OCI-LY7 (cell line): ENCODE measurements around the gene ALDH1B1. TPM values are rescaled to one million over a fixed set of nuclear protein-coding genes. Genes with fewer than 3 reads are reported as not detected.

Experiments used
- BruUV-seq: library from RNA; stranded (reverse); fragments of 400-500 nt; replicated peaks from 2 replicates; lab custom pipeline; 2021; lab: Mats Ljungman, UMichigan
- CTCF ChIA-PET: fragments of 300-600 bp; sonication (Branson Sonifier 250); formaldehyde crosslinking; loops from one replicate; lab custom pipeline; 2022; ENCODE audit warnings: antibody characterized with exemption; ENCODE audit not compliant: unreplicated experiment; lab: Charles Lee
- POLR2A ChIA-PET: fragments of 300-600 bp; sonication (Branson Sonifier 250); formaldehyde crosslinking; loops from one replicate; lab custom pipeline; 2022; ENCODE audit warnings: antibody characterized with exemption; lab: Charles Lee
- DNase-seq: peaks from one replicate; pipeline ENCODE4 v3.0.0-alpha.2; 2015; ENCODE audit warnings: low spot score
- H2AFZ ChIP-seq: fragments of 200-600 bp; sonication (generic), shearing (Covaris generic); 2 replicates; pipeline ENCODE4 v1.6.1; 2014; ENCODE audit warnings: mild to moderate bottlenecking, antibody characterized with exemption, low read length, moderate library complexity
- H3K27ac ChIP-seq: fragments of 200-600 bp; sonication (generic); 2 replicates; pipeline ENCODE4 v1.5.1; 2014; ENCODE audit warnings: mixed run types, low read depth, mild to moderate bottlenecking, moderate library complexity, low read length, inconsistent platforms; ENCODE audit not compliant: poor library complexity, severe bottlenecking
- H3K36me3 ChIP-seq: fragments of 200-600 bp; sonication (generic); 2 replicates; pipeline ENCODE4 v1.6.1; 2014; ENCODE audit warnings: mild to moderate bottlenecking, antibody characterized with exemption, low read length, moderate library complexity, mixed read lengths; ENCODE audit not compliant: insufficient read depth
- H3K4me1 ChIP-seq: fragments of 200-600 bp; sonication (generic); 2 replicates; pipeline ENCODE4 v1.5.1; 2014; ENCODE audit warnings: mild to moderate bottlenecking, low read length; ENCODE audit not compliant: insufficient read depth, poor library complexity, severe bottlenecking
- H3K4me2 ChIP-seq: fragments of 200-600 bp; sonication (generic); 2 replicates; pipeline ENCODE4 v1.6.1; 2014; ENCODE audit warnings: mild to moderate bottlenecking, low read length
- H3K4me3 ChIP-seq: fragments of 200-600 bp; sonication (generic); 2 replicates; pipeline ENCODE4 v1.5.1; 2014; ENCODE audit warnings: mild to moderate bottlenecking, low read depth, low read length; ENCODE audit not compliant: poor library complexity, severe bottlenecking
- H3K79me2 ChIP-seq: fragments of 200-600 bp; sonication (generic); 2 replicates; pipeline ENCODE4 v1.6.1; 2016; ENCODE audit warnings: low read depth, mild to moderate bottlenecking, low read length, moderate library complexity, mixed read lengths; ENCODE audit not compliant: insufficient read depth
- H3K9me2 ChIP-seq: fragments of 200-600 bp; sonication (generic); 2 replicates; pipeline ENCODE4 v1.6.1; 2016; ENCODE audit warnings: mild to moderate bottlenecking, low read length, mixed read lengths; ENCODE audit not compliant: insufficient read depth
- H3K9me3 ChIP-seq: fragments of 200-600 bp; sonication (generic); 2 replicates; pipeline ENCODE4 v1.6.1; 2014; ENCODE audit warnings: mild to moderate bottlenecking, mixed run types, low read length, mixed read lengths
- H4K20me1 ChIP-seq: fragments of 200-600 bp; sonication (generic); 2 replicates; pipeline ENCODE4 v1.6.1; 2014; ENCODE audit warnings: mild to moderate bottlenecking, antibody characterized with exemption, low read length, moderate library complexity, mixed read lengths; ENCODE audit not compliant: insufficient read depth
- CTCF ChIP-seq: fragments of 200-600 bp; sonication (generic); conservative IDR thresholded peaks from 2 replicates; pipeline ENCODE4 v1.5.1; 2014; ENCODE audit warnings: mild to moderate bottlenecking, antibody characterized with exemption, low read length, moderate library complexity, mixed read lengths
- EZH2phosphoT487 ChIP-seq: fragments of 200-600 bp; sonication (generic); IDR thresholded peaks from 2 replicates; pipeline ENCODE4 v1.6.1; 2018; ENCODE audit warnings: low read depth, borderline replicate concordance, mild to moderate bottlenecking, mixed run types, antibody characterized with exemption, low read length, moderate library complexity, mixed read lengths
- intact Hi-C: fragments of 100-400 bp; cut with micrococcal nuclease; formaldehyde crosslinking; loops from one replicate; pipeline ENCODE4 v1.10.0; 2022; ENCODE audit not compliant: unreplicated experiment
- total RNA-seq, 2 experiments: library from RNA; depleted of rRNA in 1 of 2; stranded (reverse); fragments of >200 nt in 1 of 2; shearing (Covaris generic) in 1 of 2; gene quantifications; 2 replicates each; pipeline ENCODE4 v1.2.3, GENCODE V29; 2014 to 2022

ALDH1B1 gene
- total RNA-seq, 2 experiments from 2014 or later: 0.32 to 8.6 TPM

GRCh38 chr9:38343552-38343951, 49.0 kb upstream of the ALDH1B1 start:
- no TSS peak for BruUV-seq
- intact Hi-C loops: no loop called here
- no peaks in the 10 kb centered on the region for H3K9me2 ChIP-seq
- TF ChIP-seq EZH2phosphoT487 (no peak), CTCF (no peak)
- no peak for DNase-seq
- no peaks in the 10 kb centered on the region for H3K79me2 ChIP-seq
- no peak overlapping the region for H3K4me3 ChIP-seq
- H3K36me3 ChIP-seq: no peaks in the 10 kb centered on the region
- H3K4me1 ChIP-seq: no peaks in the 10 kb centered on the region
- H3K27ac ChIP-seq: no peak overlapping the region
- POLR2A ChIA-PET: no interaction called here
- no peak overlapping the region for H3K4me2 ChIP-seq
- H4K20me1 ChIP-seq: no peaks in the 10 kb centered on the region
- H3K9me3 ChIP-seq: no peaks in the 10 kb centered on the region
- CTCF ChIA-PET: no interaction called here
- no peak overlapping the region for H2AFZ ChIP-seq

GRCh38 chr9:38344566-38345324, 47.8 kb upstream of the ALDH1B1 start:
- Histone ChIP-seq H4K20me1 (no peaks in the 10 kb centered on the region), H3K79me2 (no peaks in the 10 kb centered on the region), H3K27ac (no peak overlapping the region), H3K4me3 (no peak overlapping the region), H3K9me2 (no peaks in the 10 kb centered on the region), H3K4me2 (no peak overlapping the region), H2AFZ (no peak overlapping the region), H3K9me3 (no peaks in the 10 kb centered on the region), H3K36me3 (no peaks in the 10 kb centered on the region), H3K4me1 (no peaks in the 10 kb centered on the region)
- no TSS peak for BruUV-seq
- intact Hi-C loops: no loop called here
- DNase-seq: no peak
- no peak for TF ChIP-seq EZH2phosphoT487
- ChIA-PET POLR2A (no interaction called here), CTCF (interaction anchor here (0.6 kb wide), 1 partner anchor 360 kb away, joined by 3 read pairs; no protein-coding TSS in a partner anchor)

GRCh38 chr9:38345851-38346755, 46.4 kb upstream of the ALDH1B1 start:
- POLR2A ChIA-PET: no interaction called here

More at GRCh38 chr9:38345851-38346755, 46.4 kb upstream of the ALDH1B1 start:
- Histone ChIP-seq H3K27ac (no peak overlapping the region), H2AFZ (no peak overlapping the region), H3K79me2 (no peaks in the 10 kb centered on the region), H3K36me3 (no peaks in the 10 kb centered on the region), H3K4me1 (no peaks in the 10 kb centered on the region), H3K9me3 (no peaks in the 10 kb centered on the region), H3K4me3 (no peak overlapping the region), H4K20me1 (no peaks in the 10 kb centered on the region), H3K9me2 (no peaks in the 10 kb centered on the region), H3K4me2 (no peak overlapping the region)
- BruUV-seq: no TSS peak
- no peak for DNase-seq
- CTCF ChIA-PET: no interaction called here
- intact Hi-C loops: no loop called here
- no peak for TF ChIP-seq EZH2phosphoT487
